Measurements from ENCODE around the gene PTPRG. TPM values are rescaled to one million over a fixed set of nuclear protein-coding genes. Genes with fewer than 3 reads are reported as not detected.

Gene PTPRG
- total RNA-seq, 1 donor from 2014 or later: 3.7 TPM

DNA sequence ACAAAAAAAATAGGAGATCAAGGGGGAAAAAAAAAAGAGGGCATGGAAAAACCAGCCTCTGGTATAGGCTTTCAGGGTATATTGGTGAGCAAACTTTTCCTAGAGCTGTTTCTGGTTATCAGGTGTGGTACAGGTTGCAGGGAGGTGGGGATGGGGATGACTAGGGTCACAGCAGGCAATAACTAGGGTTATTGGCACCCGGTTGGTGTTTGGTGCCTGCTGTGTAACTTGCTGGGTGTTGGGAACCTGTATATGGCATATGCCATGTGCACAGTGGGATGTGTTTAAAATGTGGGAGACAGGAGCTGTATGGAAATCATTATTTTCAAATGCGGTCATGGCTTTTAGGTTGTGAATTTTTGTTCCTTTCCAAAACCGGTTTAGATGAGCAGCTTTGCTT lies 119.2 kb downstream of the PTPRG start:
- no peak for DNase-seq (ENCODE audit: low spot score)
- no peaks in the 10 kb centered on the region for H3K9me3 Mint-ChIP-seq
- H3K4me3 Mint-ChIP-seq: no peak overlapping the region
- H3K4me1 Mint-ChIP-seq (ENCODE audit: low read depth): no peaks in the 10 kb centered on the region
- no peak overlapping the region for H3K27ac Mint-ChIP-seq
- H3K36me3 Mint-ChIP-seq (ENCODE audit: low read depth): no peaks in the 10 kb centered on the region
- no peaks in the 10 kb centered on the region for H3K27me3 Mint-ChIP-seq (ENCODE audit: insufficient read depth)
- intact Hi-C loops (cut with micrococcal nuclease): no loop called here

- H3K36me3 Mint-ChIP-seq (ENCODE audit: low read depth): no peaks in the 10 kb centered on the region
- no peak overlapping the region for H3K4me3 Mint-ChIP-seq
- no peak for DNase-seq (ENCODE audit: low spot score)
- no peak overlapping the region for H3K27ac Mint-ChIP-seq
- intact Hi-C loops (cut with micrococcal nuclease): no loop called here
- no peaks in the 10 kb centered on the region for H3K27me3 Mint-ChIP-seq (ENCODE audit: insufficient read depth)
- no peaks in the 10 kb centered on the region for H3K9me3 Mint-ChIP-seq
- no peaks in the 10 kb centered on the region for H3K4me1 Mint-ChIP-seq (ENCODE audit: low read depth)
These were observed 120.3 kb downstream of the PTPRG start for GRCh38 chr3:61681636-61682035.

DNA sequence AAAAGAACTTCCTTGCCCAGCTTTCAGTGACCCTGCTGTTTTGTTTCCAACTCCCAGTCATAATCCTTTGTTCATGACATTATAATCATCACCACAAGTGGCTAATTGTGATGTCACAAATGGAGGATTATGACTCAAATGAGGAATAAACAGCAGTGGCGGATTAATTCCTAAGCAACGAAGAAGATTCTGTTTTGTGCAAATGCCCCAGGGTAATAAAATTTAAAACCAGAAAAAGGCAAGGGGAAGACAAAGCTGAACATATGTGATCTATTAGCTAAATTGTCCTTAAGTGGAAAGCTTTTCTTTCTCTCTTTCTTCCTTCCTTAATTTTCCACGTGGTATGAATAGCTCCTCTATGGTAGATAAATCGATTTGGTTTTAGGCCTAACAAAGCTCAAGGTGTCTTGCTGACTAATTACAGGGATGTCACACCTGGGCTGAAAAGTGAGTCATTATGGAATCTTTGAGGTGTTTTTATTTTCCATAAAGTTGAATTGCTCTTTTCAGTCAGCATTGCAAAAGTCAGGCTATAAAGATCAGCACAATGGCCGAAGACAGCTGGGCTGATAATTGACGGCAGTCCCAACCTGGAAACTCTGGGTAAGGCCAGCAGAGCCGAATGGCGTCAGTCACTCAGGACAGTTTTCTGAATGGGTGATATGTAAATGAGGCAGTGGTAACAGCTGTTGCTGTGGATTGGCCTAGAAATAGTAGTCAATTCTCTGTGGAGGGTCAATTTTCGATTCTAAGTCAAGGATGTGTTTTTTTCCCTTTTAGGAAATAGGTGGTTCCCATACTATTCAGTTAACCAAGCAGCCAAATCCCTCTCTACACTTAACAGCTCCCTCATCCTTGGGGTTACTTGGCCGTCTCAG lies 121.5 kb downstream of the PTPRG start:
- intact Hi-C loops (cut with micrococcal nuclease): no loop called here
- no peaks in the 10 kb centered on the region for H3K9me3 Mint-ChIP-seq

GRCh38 chr3:61683549-61684236 lies 122.3 kb downstream of the PTPRG start:
- no peak for DNase-seq (ENCODE audit: low spot score)
- no peaks in the 10 kb centered on the region for H3K36me3 Mint-ChIP-seq (ENCODE audit: low read depth)
- H3K4me1 Mint-ChIP-seq (ENCODE audit: low read depth): no peaks in the 10 kb centered on the region
- no peak overlapping the region for H3K27ac Mint-ChIP-seq
- no peaks in the 10 kb centered on the region for H3K9me3 Mint-ChIP-seq
- no peaks in the 10 kb centered on the region for H3K27me3 Mint-ChIP-seq (ENCODE audit: insufficient read depth)
- no peak overlapping the region for H3K4me3 Mint-ChIP-seq
- intact Hi-C loops (cut with micrococcal nuclease): no loop called here

More for the DNA sequence above, 121.5 kb downstream of the PTPRG start:
- Mint-ChIP-seq H3K36me3 (ENCODE audit: low read depth) (no peaks in the 10 kb centered on the region), H3K4me3 (no peak overlapping the region), H3K27me3 (ENCODE audit: insufficient read depth) (no peaks in the 10 kb centered on the region), H3K27ac (no peak overlapping the region), H3K4me1 (ENCODE audit: low read depth) (no peaks in the 10 kb centered on the region)
- no peak for DNase-seq (ENCODE audit: low spot score)

DNA sequence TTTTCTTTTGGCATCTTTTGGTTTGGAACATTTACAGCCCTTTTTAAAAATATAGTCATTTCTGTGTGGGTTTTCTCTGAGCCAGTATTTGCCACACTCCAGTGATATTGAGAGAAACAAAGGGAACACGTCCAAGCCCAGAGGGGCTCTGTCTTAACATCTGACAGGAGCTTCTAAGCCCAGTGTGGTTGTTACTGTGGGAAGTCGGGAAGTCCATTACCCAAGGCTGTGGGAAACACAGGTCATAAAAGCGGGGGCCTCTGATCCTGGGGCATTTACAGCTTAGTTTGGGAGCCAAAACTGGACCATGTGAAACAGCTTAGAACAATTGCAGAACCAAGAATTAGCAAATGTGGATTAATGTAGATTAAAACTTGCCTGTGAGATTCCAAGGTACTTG lies 123.0 kb downstream of the PTPRG start:
- intact Hi-C loops (cut with micrococcal nuclease): no loop called here
- Mint-ChIP-seq H3K9me3 (no peaks in the 10 kb centered on the region), H3K4me1 (ENCODE audit: low read depth) (no peaks in the 10 kb centered on the region), H3K36me3 (ENCODE audit: low read depth) (no peaks in the 10 kb centered on the region), H3K4me3 (no peak overlapping the region), H3K27me3 (ENCODE audit: insufficient read depth) (no peaks in the 10 kb centered on the region), H3K27ac (no peak overlapping the region)
- no peak for DNase-seq (ENCODE audit: low spot score)

DNA sequence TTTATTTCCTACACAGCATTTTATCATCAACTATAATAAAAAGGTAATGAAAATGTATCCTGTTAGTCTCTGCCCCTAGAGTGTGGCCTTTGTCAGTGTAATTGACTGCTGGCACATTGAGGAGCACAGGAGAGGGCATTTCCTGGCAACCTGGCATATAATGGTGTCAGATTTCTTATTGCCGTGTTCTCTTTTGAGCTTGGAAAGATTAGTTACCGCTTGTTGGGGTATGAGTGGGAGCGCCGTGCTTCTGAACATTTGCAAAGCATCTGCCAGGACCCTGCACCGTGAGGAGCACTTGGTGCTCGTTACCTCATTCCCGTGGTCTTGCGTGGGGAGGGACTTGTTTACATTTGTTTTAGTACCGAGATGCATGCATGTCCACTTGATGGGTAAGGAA lies 124.4 kb downstream of the PTPRG start:
- H3K27me3 Mint-ChIP-seq (ENCODE audit: insufficient read depth): no peaks in the 10 kb centered on the region
- no peaks in the 10 kb centered on the region for H3K4me1 Mint-ChIP-seq (ENCODE audit: low read depth)
- no peak overlapping the region for H3K4me3 Mint-ChIP-seq

DNA sequence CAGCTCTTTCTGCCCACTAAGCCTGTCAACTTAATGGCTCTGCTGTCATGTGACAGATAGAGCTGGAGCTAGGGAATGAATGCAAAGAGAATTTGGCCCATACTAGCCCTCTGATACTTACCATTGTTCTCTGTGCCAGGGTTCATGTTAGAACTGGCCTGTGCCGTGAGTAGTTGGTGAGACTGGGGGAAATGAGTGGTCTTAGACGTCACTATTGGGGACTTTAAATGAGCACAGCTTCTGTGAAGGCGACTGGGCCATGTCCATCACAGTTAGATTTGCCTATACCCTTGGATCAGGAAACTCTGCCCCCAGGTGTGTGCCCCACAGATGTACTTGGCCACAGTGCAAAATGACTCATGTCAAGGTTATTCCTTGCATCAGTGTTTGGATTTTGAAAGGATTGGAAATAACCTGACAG lies 124.9 kb downstream of the PTPRG start:
- H3K27ac Mint-ChIP-seq: no peak overlapping the region
- no peaks in the 10 kb centered on the region for H3K27me3 Mint-ChIP-seq (ENCODE audit: insufficient read depth)
- intact Hi-C loops (cut with micrococcal nuclease): no loop called here

More for the DNA sequence above, 124.4 kb downstream of the PTPRG start:
- Mint-ChIP-seq H3K27ac (no peak overlapping the region), H3K9me3 (no peaks in the 10 kb centered on the region), H3K36me3 (ENCODE audit: low read depth) (no peaks in the 10 kb centered on the region)
- no peak for DNase-seq (ENCODE audit: low spot score)
- intact Hi-C loops (cut with micrococcal nuclease): no loop called here

GRCh38 chr3:61687206-61687605 lies 125.8 kb downstream of the PTPRG start:
- no peak for DNase-seq (ENCODE audit: low spot score)
- no peaks in the 10 kb centered on the region for H3K9me3 Mint-ChIP-seq
- intact Hi-C loops (cut with micrococcal nuclease): no loop called here
- no peaks in the 10 kb centered on the region for H3K36me3 Mint-ChIP-seq (ENCODE audit: low read depth)
- H3K4me3 Mint-ChIP-seq: no peak overlapping the region
- no peaks in the 10 kb centered on the region for H3K4me1 Mint-ChIP-seq (ENCODE audit: low read depth)
- no peaks in the 10 kb centered on the region for H3K27me3 Mint-ChIP-seq (ENCODE audit: insufficient read depth)
- no peak overlapping the region for H3K27ac Mint-ChIP-seq

More for the DNA sequence above, 124.9 kb downstream of the PTPRG start:
- Mint-ChIP-seq H3K9me3 (no peaks in the 10 kb centered on the region), H3K36me3 (ENCODE audit: low read depth) (no peaks in the 10 kb centered on the region), H3K4me3 (no peak overlapping the region), H3K4me1 (ENCODE audit: low read depth) (no peaks in the 10 kb centered on the region)
- DNase-seq (ENCODE audit: low spot score): no peak

- Mint-ChIP-seq H3K4me3 (no peak overlapping the region), H3K36me3 (ENCODE audit: low read depth) (no peaks in the 10 kb centered on the region), H3K27ac (no peak overlapping the region), H3K9me3 (no peaks in the 10 kb centered on the region), H3K27me3 (ENCODE audit: insufficient read depth) (no peaks in the 10 kb centered on the region), H3K4me1 (ENCODE audit: low read depth) (no peaks in the 10 kb centered on the region)
- DNase-seq (ENCODE audit: low spot score): no peak
- intact Hi-C loops (cut with micrococcal nuclease): no loop called here
These were observed 126.4 kb downstream of the PTPRG start for GRCh38 chr3:61687663-61688306.

DNA sequence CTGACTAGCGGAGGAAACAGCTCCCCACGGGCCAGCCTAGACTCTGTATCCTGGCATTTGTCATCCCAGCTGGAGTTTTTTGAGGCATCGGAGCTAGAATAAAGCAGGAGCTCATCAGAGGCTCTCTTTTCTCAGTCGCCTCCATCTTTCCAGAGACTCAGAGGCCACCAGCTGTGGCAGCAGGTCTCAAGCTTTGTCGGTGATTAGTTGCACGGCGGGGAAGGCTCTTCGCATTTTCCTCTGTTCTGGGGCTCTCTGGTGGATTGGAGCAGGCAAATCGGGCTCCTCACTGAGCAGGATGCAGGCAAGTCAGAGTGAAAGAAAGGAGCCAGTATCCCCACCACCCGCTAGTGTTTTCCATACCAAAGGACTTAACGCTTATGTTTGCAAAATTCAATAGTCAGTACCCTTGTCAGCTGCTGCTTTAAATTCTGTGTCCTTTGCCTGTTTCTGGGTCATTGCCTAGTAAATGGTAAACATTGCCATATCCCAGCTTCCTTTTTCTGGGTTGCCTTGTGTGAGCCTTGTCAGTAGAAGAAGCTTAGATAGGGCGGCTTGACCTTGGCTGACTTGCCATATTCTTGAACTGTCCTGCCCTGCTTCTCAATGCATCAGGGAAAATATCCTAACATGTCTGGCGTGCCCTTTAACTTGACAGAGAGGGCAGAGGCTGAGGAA lies 127.1 kb downstream of the PTPRG start:
- Mint-ChIP-seq H3K4me1 (ENCODE audit: low read depth) (no peaks in the 10 kb centered on the region), H3K36me3 (ENCODE audit: low read depth) (no peaks in the 10 kb centered on the region), H3K27ac (no peak overlapping the region), H3K27me3 (ENCODE audit: insufficient read depth) (no peaks in the 10 kb centered on the region), H3K9me3 (no peaks in the 10 kb centered on the region), H3K4me3 (no peak overlapping the region)
- DNase-seq (ENCODE audit: low spot score): no peak
- intact Hi-C loops (cut with micrococcal nuclease): no loop called here

DNA sequence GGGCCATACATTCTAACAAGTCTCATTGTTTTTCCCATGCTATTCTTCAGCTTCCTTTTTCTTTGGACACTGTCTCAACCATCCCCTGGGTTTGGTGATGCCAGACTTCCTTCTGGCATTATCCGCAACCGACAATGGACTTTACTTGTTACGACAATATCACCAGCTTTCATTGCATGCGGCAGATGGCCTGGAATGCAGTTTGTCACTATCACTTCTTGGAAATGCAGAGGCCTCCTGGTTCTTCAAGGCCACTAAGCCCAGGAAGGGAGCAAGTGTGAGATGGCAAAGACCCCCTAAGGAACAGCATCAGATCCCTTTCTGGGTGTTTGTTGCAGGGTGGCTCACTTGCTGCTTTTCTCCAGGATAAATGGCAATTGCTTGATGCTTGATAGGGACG lies 128.6 kb downstream of the PTPRG start:
- H3K4me3 Mint-ChIP-seq: no peak overlapping the region

DNA sequence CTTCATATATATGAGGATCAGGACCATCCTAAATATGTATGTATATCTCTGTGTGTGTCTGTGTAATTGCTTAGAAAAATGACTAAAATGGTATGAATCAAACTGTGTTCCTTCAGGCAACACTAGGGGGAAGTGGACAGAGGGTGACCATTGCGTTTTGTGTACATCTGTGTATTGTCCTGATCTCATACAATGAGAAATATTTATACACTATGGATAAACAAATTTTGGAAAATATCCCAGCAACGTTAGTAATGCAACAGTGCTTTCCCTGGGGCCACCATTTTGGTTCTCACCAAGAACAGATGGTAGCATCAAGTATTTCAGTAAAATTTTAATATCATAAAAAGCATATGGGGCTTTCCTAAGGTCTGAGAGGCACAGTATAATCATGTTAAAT lies 130.1 kb downstream of the PTPRG start:
- H3K9me3 Mint-ChIP-seq: no peaks in the 10 kb centered on the region
- H3K27ac Mint-ChIP-seq: no peak overlapping the region
- intact Hi-C loops (cut with micrococcal nuclease): no loop called here
- H3K4me1 Mint-ChIP-seq (ENCODE audit: low read depth): no peaks in the 10 kb centered on the region
- DNase-seq (ENCODE audit: low spot score): no peak
- no peaks in the 10 kb centered on the region for H3K36me3 Mint-ChIP-seq (ENCODE audit: low read depth)
- H3K27me3 Mint-ChIP-seq (ENCODE audit: insufficient read depth): no peaks in the 10 kb centered on the region
- no peak overlapping the region for H3K4me3 Mint-ChIP-seq

More for the DNA sequence above, 128.6 kb downstream of the PTPRG start:
- Mint-ChIP-seq H3K27me3 (ENCODE audit: insufficient read depth) (no peaks in the 10 kb centered on the region), H3K4me1 (ENCODE audit: low read depth) (no peaks in the 10 kb centered on the region), H3K36me3 (ENCODE audit: low read depth) (no peaks in the 10 kb centered on the region), H3K27ac (no peak overlapping the region), H3K9me3 (no peaks in the 10 kb centered on the region)
- DNase-seq (ENCODE audit: low spot score): no peak
- intact Hi-C loops (cut with micrococcal nuclease): no loop called here

Measured in activated T-helper 1 cell treated with anti-CD3 and anti-CD28 coated beads, Interleukin-12 subunit alpha, Interleukin-12 subunit beta, Interleukin-2, Interleukin-4 antibody, amounts not matched to agents 30 ng/mL and 10 ng/mL and 1 ng/mL, durations not matched to agents 14 hours and 24 hours and 36 hours (primary cell).